HEK293T (cell line): ENCODE measurements around the gene NUMBL.
"Not testable (repeated sequence)": the region's sequence is repeated elsewhere in the genome, so short reads cannot be mapped to it uniquely, and the experiment has no call there.

Experiments used
- CTCF ChIA-PET: fragments of 350-600 bp; formaldehyde crosslinking; extraction: SDS; loops from one replicate; lab custom pipeline; 2021; ENCODE audit warnings: antibody characterized with exemption, inconsistent platforms; lab: Yijun Ruan, JAX
- POLR2A ChIA-PET: fragments of 350-600 bp; formaldehyde crosslinking; extraction: SDS; loops from one replicate; lab custom pipeline; 2020; ENCODE audit warnings: antibody characterized with exemption, inconsistent platforms; lab: Yijun Ruan, JAX
- DNase-seq: peaks from one replicate; pipeline ENCODE4 v3.0.0; 2012; ENCODE audit warnings: mixed read lengths; ENCODE audit errors: extremely low spot score
- ARNT ChIP-seq: fragments of 450-650 bp; IDR thresholded peaks from 2 replicates; pipeline ENCODE4 v1.6.1; 2017; ENCODE audit warnings: mild to moderate bottlenecking
- BHLHE40 ChIP-seq: fragments of 450-650 bp; IDR thresholded peaks from 2 replicates; pipeline ENCODE4 v1.6.1; 2016; ENCODE audit warnings: mild to moderate bottlenecking, moderate library complexity, borderline replicate concordance
- CTBP1 ChIP-seq: fragments of 450-650 bp; IDR thresholded peaks from 2 replicates; pipeline ENCODE4 v1.6.1; 2016; ENCODE audit warnings: borderline replicate concordance
- ELF4 ChIP-seq: fragments of 450-650 bp; IDR thresholded peaks from 2 replicates; pipeline ENCODE4 v1.6.1; 2017; ENCODE audit warnings: antibody characterized with exemption
- FOXA1 ChIP-seq: fragments of 450-650 bp; IDR thresholded peaks from 2 replicates; pipeline ENCODE4 v1.6.1; 2016; ENCODE audit warnings: mild to moderate bottlenecking
- FOXK2 ChIP-seq: fragments of 450-650 bp; IDR thresholded peaks from 2 replicates; pipeline ENCODE4 v1.6.1; 2016; ENCODE audit warnings: mild to moderate bottlenecking
- FOXM1 ChIP-seq: fragments of 450-650 bp; IDR thresholded peaks from 2 replicates; pipeline ENCODE4 v1.6.1; 2017; ENCODE audit warnings: mild to moderate bottlenecking, borderline replicate concordance
- HDGF ChIP-seq: fragments of 450-650 bp; IDR thresholded peaks from 2 replicates; pipeline ENCODE4 v1.6.1; 2017; ENCODE audit warnings: antibody characterized with exemption, borderline replicate concordance
- L3MBTL2 ChIP-seq: fragments of 450-650 bp; conservative IDR thresholded peaks from 2 replicates; pipeline ENCODE4 v1.6.1; 2016; ENCODE audit warnings: mild to moderate bottlenecking
- LEF1 ChIP-seq: fragments of 450-650 bp; IDR thresholded peaks from 2 replicates; pipeline ENCODE4 v1.6.1; 2017; ENCODE audit warnings: mild to moderate bottlenecking, borderline replicate concordance
- NFRKB ChIP-seq: fragments of 450-650 bp; IDR thresholded peaks from 2 replicates; pipeline ENCODE4 v1.6.1; 2016; ENCODE audit warnings: mild to moderate bottlenecking, moderate library complexity
- PKNOX1 ChIP-seq: fragments of 450-650 bp; IDR thresholded peaks from 2 replicates; pipeline ENCODE4 v1.6.1; 2016
- SP1 ChIP-seq: fragments of 450-650 bp; IDR thresholded peaks from 2 replicates; pipeline ENCODE4 v1.6.1; 2017
- SUZ12 ChIP-seq: fragments of 450-650 bp; IDR thresholded peaks from 2 replicates; pipeline ENCODE4 v1.6.1; 2016; ENCODE audit warnings: mild to moderate bottlenecking
- TARDBP ChIP-seq: fragments of 450-650 bp; IDR thresholded peaks from 2 replicates; pipeline ENCODE4 v1.6.1; 2016
- ZNF384 ChIP-seq: fragments of 450-650 bp; IDR thresholded peaks from 2 replicates; pipeline ENCODE4 v1.6.1; 2016

The NUMBL gene

DNA sequence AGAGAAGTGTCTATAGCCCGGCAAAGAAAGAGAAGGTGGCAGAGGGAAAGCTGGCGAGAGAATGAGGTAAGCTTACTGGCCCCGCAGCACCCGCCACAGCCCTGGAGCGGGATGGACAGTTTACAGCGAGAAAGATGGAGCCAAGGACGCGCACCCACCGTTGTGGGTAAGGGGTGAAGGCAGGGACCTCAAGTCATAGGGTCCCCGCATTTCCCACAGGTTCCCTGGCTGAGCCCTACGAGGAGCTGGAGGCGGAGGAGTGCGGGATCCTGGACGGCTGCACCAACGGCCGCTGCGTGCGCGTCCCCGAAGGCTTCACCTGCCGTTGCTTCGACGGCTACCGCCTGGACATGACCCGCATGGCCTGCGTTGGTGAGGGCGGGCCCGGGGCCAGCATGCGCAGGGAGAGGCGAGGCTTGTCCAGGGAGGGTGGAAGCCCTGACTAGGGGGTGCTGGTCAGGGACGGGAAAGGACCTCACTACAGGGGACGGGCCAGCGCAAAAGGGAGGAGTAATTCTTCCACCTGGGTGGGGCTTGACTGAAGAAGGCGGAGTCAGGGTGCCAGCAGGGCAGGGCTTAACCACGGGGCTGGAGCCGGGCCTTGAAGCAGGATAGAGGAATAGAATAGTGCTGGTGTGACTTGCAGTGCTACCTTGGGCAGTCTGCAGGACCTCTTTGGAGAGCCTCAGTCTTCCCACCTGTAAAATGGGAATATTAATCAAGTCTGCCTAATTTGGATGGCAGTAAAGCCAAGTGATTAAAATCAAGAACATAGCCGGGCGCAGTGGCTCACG lies 62.8 kb downstream of the NUMBL start:
- TF ChIP-seq LEF1: no peak
- TF ChIP-seq BHLHE40: no peak
- no peak for TF ChIP-seq FOXA1
- no peak for TF ChIP-seq CTBP1
- TF ChIP-seq SUZ12: no peak
- no peak for TF ChIP-seq FOXK2
- TF ChIP-seq TARDBP: no peak
- ChIA-PET POLR2A (no interaction called here), CTCF (interaction anchor here (0.6 kb wide), 1 partner anchor 25 kb away, joined by 4 read pairs; no protein-coding TSS in a partner anchor)
- no peak for DNase-seq

DNA sequence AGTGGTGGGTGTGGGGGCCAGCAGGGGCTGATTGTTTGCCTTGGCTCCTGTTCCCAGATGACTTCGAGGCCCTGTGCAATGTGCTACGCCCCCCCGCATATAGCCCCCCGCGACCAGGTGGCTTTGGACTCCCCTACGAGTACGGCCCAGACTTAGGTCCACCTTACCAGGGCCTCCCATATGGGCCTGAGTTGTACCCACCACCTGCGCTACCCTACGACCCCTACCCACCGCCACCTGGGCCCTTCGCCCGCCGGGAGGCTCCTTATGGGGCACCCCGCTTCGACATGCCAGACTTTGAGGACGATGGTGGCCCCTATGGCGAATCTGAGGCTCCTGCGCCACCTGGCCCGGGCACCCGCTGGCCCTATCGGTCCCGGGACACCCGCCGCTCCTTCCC lies 63.5 kb downstream of the NUMBL start:
- no peak for TF ChIP-seq ELF4
- no peak for TF ChIP-seq L3MBTL2
- TF ChIP-seq BHLHE40: no peak
- TF ChIP-seq FOXK2: no peak
- no peak for TF ChIP-seq NFRKB
- TF ChIP-seq FOXM1: no peak
- TF ChIP-seq SUZ12: no peak
- no peak for TF ChIP-seq HDGF
- no peak for TF ChIP-seq SP1
- no peak for TF ChIP-seq CTBP1
- no peak for TF ChIP-seq PKNOX1
- no peak for TF ChIP-seq FOXA1
- TF ChIP-seq LEF1: no peak
- TF ChIP-seq ZNF384: no peak
- TF ChIP-seq TARDBP: no peak
- CTCF ChIA-PET: interaction anchor here (1.0 kb wide), 1 partner anchor 8 kb away, joined by 3 read pairs; no protein-coding TSS in a partner anchor
- DNase-seq: no peak
- POLR2A ChIA-PET: no interaction called here

GRCh38 chr19:40625406-40626120 lies 64.9 kb downstream of the NUMBL start:
- no peak for DNase-seq
- POLR2A ChIA-PET: no interaction called here
- CTCF ChIA-PET: no interaction called here
- TF ChIP-seq SUZ12: no peak
- no peak for TF ChIP-seq BHLHE40
- TF ChIP-seq HDGF: no peak
- no peak for TF ChIP-seq CTBP1
- no peak for TF ChIP-seq ELF4
- no peak for TF ChIP-seq LEF1
- no peak for TF ChIP-seq FOXM1
- no peak for TF ChIP-seq L3MBTL2
- TF ChIP-seq FOXA1: no peak
- TF ChIP-seq NFRKB: no peak

DNA sequence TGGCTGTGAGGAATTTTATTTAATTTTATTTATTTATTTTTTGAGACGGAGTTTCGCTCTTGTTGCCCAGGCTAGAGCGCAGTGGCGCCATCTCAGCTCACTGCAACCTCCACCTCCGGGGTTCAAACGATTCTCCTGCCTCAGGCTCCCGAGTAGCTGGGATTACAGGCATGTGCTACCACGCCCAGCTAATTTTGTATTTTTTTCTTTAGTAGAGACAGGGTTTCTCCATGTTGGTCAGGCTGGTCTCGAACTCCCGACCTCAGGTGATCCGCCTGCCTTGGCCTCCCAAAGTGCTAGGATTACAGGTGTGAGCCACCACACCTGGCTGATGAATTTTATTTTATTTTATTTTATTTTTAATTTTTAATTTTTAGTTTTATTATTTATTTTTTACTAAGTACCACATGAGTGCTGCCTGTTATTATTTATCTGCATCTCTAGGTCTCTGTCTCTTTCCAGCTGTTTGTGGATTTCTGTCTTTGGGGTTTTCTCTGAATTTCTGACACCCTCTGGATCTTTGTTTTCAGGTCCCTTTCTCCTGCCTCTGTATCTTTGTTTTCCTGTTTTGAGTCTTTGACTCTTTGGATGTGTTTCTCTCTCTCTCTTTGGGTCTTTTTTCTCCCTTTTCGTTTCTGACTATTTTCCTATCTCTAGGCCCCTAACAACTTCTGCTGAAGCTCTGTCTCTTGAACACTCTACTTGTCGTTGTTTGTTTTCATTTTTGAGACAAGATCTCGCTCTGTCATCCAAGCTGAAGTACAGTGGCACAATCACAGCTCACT lies 65.9 kb downstream of the NUMBL start:
- ChIA-PET CTCF (interaction anchor here (1.6 to 2.2 kb wide), 3 partner anchors 10 to 22 kb away, joined by 4 to 12 read pairs (median 5); no protein-coding TSS in a partner anchor), POLR2A (interaction anchor here (1.4 to 1.5 kb wide), 2 partner anchors 9 to 126 kb away, joined by 3 to 4 read pairs; partner anchors contain the start of gene ACTMAP)
- not testable (repeated sequence) for DNase-seq

- TF ChIP-seq LEF1 (no peak), TARDBP (no peak), L3MBTL2 (no peak), ZNF384 (no peak), FOXK2 (no peak), PKNOX1 (peak; percentile 36; the same call in 1 of the 2 replicates), NFRKB (no peak)
- peak; percentile 96 for DNase-seq
- ChIA-PET CTCF (interaction anchor here (1.6 to 2.2 kb wide), 3 partner anchors 11 to 21 kb away, joined by 4 to 12 read pairs (median 5); no protein-coding TSS in a partner anchor), POLR2A (interaction anchor here (1.3 to 1.5 kb wide), 3 partner anchors 8 to 127 kb away, joined by 3 to 4 read pairs (median 3); partner anchors contain the start of gene ACTMAP)
Observed at GRCh38 chr19:40623403-40624251, 66.8 kb downstream of the NUMBL start.

DNA sequence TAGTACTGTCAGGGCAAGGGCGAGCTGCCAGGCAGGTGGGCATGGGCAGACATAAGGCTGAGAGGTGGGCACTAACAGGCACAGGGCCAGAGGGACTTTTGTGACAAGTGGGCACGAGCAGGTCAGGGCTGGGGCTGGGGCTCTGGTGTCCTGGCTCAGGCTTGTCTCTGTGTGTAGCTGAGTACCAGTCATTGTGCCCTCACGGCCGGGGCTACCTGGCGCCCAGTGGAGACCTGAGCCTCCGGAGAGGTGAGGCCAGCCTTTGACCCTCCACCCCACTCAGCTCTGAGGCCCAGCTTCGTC lies 67.7 kb downstream of the NUMBL start:
- TF ChIP-seq NFRKB: no peak
- no peak for TF ChIP-seq ZNF384
- no peak for TF ChIP-seq HDGF
- TF ChIP-seq ARNT: no peak
- no peak for TF ChIP-seq SP1
- TF ChIP-seq FOXK2: no peak
- no peak for TF ChIP-seq FOXA1
- TF ChIP-seq LEF1: no peak
- no peak for TF ChIP-seq FOXM1
- TF ChIP-seq PKNOX1: no peak
- no peak for TF ChIP-seq SUZ12
- no peak for TF ChIP-seq BHLHE40
- TF ChIP-seq ELF4: no peak
- TF ChIP-seq TARDBP: no peak
- no peak for TF ChIP-seq CTBP1
- no peak for TF ChIP-seq L3MBTL2
- ChIA-PET POLR2A (interaction anchor here (1.3 kb wide), 1 partner anchor 19 kb away, joined by 3 read pairs; no protein-coding TSS in a partner anchor), CTCF (interaction anchor here (2.0 to 2.2 kb wide), 2 partner anchors 12 to 20 kb away, joined by 5 to 12 read pairs; no protein-coding TSS in a partner anchor)
- no peak for DNase-seq
